Neural crest cell (in vitro differentiated cells): Measurements from ENCODE around the gene SDHAF2. TPM values are rescaled to one million over a fixed set of nuclear protein-coding genes. Genes with fewer than 3 reads are reported as not detected.
"Not testable (repeated sequence)": the region's sequence is repeated elsewhere in the genome, so short reads cannot be mapped to it uniquely, and the experiment has no call there.

Experiments used
- DNase-seq: peaks from one replicate; pipeline ENCODE4 v3.0.0; 2021; ENCODE audit warnings: low read depth, mixed read lengths, low spot score
- H3K27ac Mint-ChIP-seq: one replicate; pipeline ENCODE4 v1.8.0; 2021; ENCODE audit warnings: mild to moderate bottlenecking, mixed read lengths; ENCODE audit not compliant: unreplicated experiment
- H3K27me3 Mint-ChIP-seq: 2 replicates; pipeline ENCODE4 v1.8.0; 2021; ENCODE audit warnings: low read depth, mild to moderate bottlenecking, mixed read lengths
- H3K36me3 Mint-ChIP-seq: 2 replicates; pipeline ENCODE4 v1.8.0; 2021; ENCODE audit warnings: low read depth, mild to moderate bottlenecking, mixed read lengths
- H3K4me1 Mint-ChIP-seq: 2 replicates; pipeline ENCODE4 v1.8.0; 2021; ENCODE audit warnings: mixed read lengths
- H3K4me3 Mint-ChIP-seq: one replicate; pipeline ENCODE4 v1.8.0; 2021; ENCODE audit warnings: mild to moderate bottlenecking, mixed read lengths
- H3K9me3 Mint-ChIP-seq: 2 replicates; pipeline ENCODE4 v1.8.0; 2021; ENCODE audit warnings: mixed read lengths
- long read RNA-seq: library from polyadenylated mRNA; unstranded; transcript quantifications from one replicate; pipeline ENCODE4 v2.0.0, GENCODE V29; 2020
- total RNA-seq: library from RNA; stranded (reverse); gene quantifications from 2 replicates; pipeline ENCODE4 v1.2.1, GENCODE V29; 2021
- TF ChIP-seq, protein P1 (sequence below): fragments of 200-600 bp; sonication (generic); conservative IDR thresholded peaks from 2 replicates; pipeline ENCODE4 v1.5.0; 2021; ENCODE audit warnings: antibody characterized with exemption, mild to moderate bottlenecking

SDHAF2 gene
- total RNA-seq = 33.8 and 35.0 TPM in 2 replicates
- long read RNA-seq, transcript SDHAF2-201 (4 exons, 2,033 nt) = major isoform, 49 of 58 reads
- long read RNA-seq, transcript SDHAF2-207 (5 exons, 1,077 nt) = minor isoform, 5 of 58 reads
- long read RNA-seq, partial matches to known transcripts = 1 of 58 reads
- long read RNA-seq, other reads (novel, unspliced or antisense) = 1 of 58 reads

DNA sequence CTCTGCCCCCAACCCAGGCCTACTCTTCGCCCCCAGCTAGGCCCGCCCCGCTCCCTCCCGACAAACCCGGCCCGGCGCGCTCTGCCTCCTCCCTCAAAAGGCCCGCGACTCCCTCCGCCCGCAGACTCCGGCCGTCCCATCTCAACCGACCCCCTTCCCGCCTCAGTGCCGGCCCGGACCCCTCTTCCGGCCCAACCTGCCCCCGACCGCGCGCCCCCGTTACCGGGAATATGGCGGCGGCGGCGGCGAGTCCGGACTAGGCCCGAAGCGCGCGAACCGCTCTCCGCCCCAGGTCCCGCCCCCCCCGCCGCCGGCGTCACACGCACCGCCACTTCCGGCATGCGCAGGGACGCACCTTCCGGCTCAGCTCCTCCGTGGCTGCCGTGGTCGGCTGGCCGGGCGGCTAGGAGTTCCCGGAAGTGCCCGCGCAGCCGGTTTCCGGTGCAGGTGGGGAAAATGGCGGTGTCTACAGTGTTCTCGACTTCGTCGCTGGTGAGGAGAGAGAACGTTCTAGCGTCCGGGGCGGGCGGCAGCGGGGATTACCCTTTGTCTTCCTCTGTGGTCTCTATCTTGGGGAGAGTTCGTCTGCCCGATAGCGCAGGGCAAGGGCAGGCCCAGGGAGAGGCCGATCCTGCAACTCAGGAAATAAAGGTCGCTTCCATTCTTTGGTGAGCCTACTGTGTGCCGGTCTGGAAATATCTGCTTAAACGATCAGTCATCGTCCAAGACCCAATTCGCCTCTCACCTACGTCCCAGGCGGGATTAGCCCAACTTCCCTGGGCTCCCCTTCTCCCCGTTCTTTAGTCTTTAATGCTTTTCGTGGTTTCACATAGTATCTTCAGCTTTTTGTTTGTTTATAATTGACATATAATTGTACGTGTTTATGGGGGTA is at the start of gene SDHAF2, which contains the start of gene CPSF7:
Gene SDHAF2 (plus strand): TSS at position 434 of the 892 bp plus-strand sequence. CDS start 23 bp downstream, at position 457.
Gene CPSF7 (minus strand): TSS at position 285 of the 892 bp plus-strand sequence. CDS start 740 bp downstream, outside the sequence.
- Mint-ChIP-seq H3K4me1 (peaks cover 41% of the 10 kb centered on the region), H3K36me3 (peaks cover 13% of the 10 kb centered on the region), H3K27me3 (no peaks in the 10 kb centered on the region), H3K27ac (peak within 1 kb of the TSS; percentile 99), H3K9me3 (no peaks in the 10 kb centered on the region), H3K4me3 (peak within 1 kb of the TSS; percentile 98)
- TF ChIP-seq, protein P1, sequence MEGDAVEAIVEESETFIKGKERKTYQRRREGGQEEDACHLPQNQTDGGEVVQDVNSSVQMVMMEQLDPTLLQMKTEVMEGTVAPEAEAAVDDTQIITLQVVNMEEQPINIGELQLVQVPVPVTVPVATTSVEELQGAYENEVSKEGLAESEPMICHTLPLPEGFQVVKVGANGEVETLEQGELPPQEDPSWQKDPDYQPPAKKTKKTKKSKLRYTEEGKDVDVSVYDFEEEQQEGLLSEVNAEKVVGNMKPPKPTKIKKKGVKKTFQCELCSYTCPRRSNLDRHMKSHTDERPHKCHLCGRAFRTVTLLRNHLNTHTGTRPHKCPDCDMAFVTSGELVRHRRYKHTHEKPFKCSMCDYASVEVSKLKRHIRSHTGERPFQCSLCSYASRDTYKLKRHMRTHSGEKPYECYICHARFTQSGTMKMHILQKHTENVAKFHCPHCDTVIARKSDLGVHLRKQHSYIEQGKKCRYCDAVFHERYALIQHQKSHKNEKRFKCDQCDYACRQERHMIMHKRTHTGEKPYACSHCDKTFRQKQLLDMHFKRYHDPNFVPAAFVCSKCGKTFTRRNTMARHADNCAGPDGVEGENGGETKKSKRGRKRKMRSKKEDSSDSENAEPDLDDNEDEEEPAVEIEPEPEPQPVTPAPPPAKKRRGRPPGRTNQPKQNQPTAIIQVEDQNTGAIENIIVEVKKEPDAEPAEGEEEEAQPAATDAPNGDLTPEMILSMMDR = no peak
- DNase-seq = peak; percentile 94

DNA sequence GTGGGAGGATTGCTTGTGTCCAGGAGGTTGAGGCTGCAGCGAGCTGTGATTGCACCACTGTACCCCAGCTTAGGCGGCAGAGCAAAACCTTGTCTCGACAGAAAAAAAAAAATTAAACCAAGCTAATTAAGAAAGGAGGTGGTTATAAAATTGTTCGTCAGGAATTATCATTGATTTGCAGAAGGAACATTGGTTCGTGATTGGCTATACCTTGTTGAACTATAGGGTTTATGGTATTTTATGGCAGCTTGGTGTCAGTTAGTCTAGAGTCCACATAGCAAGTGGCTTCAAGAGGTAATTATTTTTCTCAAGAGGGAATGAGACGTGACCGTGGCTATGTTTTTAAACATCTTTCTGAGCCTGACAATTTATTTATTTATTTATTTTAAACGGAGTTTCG is 49.0 kb upstream of the SDHAF2 start:
- TF ChIP-seq, protein P1 = no peak
- Mint-ChIP-seq H3K4me3 (no peak overlapping the region), H3K9me3 (no peaks in the 10 kb centered on the region), H3K27ac (no peak overlapping the region), H3K36me3 (peaks cover 15% of the 10 kb centered on the region), H3K27me3 (no peaks in the 10 kb centered on the region), H3K4me1 (peaks cover 9% of the 10 kb centered on the region)
- no peak for DNase-seq

DNA sequence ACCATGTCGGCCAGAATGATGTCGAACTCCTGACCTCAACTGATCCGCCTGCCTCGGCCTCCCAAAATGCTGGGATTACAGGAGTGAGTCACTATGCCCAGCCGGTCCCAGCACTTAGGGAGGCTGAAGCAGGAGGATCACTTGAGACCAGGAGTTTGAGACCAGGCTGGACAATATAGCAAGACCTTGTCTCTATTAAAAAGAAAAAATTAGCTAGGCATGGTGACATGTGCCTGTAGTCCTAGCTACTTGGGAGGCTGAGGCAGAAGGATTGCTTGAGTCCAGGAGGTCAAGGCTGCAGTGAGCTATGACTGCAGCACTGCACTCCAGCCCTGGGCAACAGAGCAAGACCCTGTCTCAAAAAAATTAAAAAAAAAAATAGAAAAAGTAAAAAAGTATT is 46.1 kb upstream of the SDHAF2 start:
- H3K27ac Mint-ChIP-seq, H3K4me1 Mint-ChIP-seq, H3K27me3 Mint-ChIP-seq, H3K4me3 Mint-ChIP-seq, H3K9me3 Mint-ChIP-seq, H3K36me3 Mint-ChIP-seq, DNase-seq: not testable (repeated sequence)

DNA sequence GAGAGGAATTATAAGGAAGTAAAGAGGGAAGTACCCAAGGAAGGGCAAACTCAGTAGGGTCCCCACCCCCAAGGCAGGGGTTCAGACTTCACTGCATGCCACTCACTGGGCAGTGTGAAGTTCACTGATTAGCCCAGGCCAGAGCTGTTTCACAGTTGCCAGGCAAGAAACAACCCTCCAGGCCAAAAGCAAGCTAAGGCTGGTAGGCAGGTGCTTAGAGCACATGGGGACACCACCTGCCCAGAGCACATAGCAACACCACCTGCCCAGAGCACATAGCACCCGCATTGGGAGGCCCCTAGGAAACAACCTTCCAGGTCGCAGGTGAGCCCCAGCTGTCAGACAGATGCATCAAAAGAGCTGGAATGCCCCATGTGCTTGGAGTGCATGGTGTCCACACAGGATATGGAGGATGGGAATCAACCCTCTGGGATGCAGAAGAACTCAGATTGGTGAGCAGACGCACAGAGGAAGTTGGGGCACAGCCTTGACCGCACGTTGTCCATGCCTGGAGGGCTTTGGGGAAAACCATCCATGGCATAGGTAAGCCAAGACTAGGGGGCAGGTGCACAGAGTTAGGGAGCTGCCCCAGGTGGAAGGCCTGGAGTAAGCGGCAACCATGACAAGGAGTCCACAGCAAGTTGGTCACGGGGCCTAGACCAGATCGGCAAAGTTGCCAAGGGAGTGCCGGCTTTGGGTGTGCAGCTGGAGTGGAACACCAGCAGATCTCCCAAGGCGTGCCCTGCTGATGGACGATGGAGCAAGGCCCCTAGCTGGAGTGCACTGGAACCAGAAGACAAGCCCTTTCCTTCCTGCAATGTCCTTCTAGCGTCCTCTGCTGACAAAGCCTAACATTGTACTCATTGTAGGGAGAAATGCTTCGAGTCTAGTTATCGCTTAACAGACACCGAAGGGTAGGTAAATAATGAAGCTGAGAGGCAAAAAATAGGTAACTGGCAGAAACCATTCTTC is 45.4 kb upstream of the SDHAF2 start:
- TF ChIP-seq, protein P1 = no peak
- no peak overlapping the region for H3K27ac Mint-ChIP-seq
- peaks cover 1% of the 10 kb centered on the region for H3K9me3 Mint-ChIP-seq
- peaks cover 3% of the 10 kb centered on the region for H3K36me3 Mint-ChIP-seq
- H3K4me1 Mint-ChIP-seq = peaks cover 9% of the 10 kb centered on the region
- H3K27me3 Mint-ChIP-seq = no peaks in the 10 kb centered on the region
- DNase-seq = no peak
- no peak overlapping the region for H3K4me3 Mint-ChIP-seq

DNA sequence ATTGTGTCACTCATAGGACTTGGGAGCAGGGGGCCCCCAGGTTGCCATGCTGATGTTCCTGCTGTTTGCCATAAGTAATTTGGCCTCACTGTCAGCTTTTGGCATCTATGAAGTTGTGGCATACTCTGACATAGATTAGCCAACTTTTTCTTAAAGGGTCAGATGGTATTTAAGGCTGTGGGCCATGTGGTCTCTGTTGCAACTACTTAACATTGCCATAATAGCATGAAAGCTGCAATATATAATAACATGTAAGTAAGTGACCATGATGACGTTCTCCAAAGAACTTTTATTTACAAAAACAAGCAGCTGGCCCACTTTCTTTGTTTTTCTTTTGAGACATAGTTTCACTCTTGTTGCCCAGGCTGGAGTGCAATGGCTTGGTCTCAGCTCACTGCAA is 39.8 kb upstream of the SDHAF2 start:
- H3K27me3 Mint-ChIP-seq = no peaks in the 10 kb centered on the region
- peaks cover 7% of the 10 kb centered on the region for H3K9me3 Mint-ChIP-seq
- TF ChIP-seq, protein P1 = no peak
- no peak overlapping the region for H3K27ac Mint-ChIP-seq
- H3K36me3 Mint-ChIP-seq = peaks cover 9% of the 10 kb centered on the region
- DNase-seq = no peak
- peaks cover 28% of the 10 kb centered on the region for H3K4me1 Mint-ChIP-seq
- H3K4me3 Mint-ChIP-seq = peak overlapping the region; percentile 31
